HG02798 (cell line): ENCODE data around the gene ZNF506.
"Not testable (repeated sequence)": the region's sequence is repeated elsewhere in the genome, so short reads cannot be mapped to it uniquely, and the experiment has no call there.

Experiments used
- ATAC-seq: cut with Tn5 transposase; IDR thresholded peaks from one replicate; pipeline ENCODE4 v1.9.1; 2021; ENCODE audit warnings: mild to moderate bottlenecking; ENCODE audit not compliant: unreplicated experiment, poor library complexity

ZNF506 gene

DNA sequence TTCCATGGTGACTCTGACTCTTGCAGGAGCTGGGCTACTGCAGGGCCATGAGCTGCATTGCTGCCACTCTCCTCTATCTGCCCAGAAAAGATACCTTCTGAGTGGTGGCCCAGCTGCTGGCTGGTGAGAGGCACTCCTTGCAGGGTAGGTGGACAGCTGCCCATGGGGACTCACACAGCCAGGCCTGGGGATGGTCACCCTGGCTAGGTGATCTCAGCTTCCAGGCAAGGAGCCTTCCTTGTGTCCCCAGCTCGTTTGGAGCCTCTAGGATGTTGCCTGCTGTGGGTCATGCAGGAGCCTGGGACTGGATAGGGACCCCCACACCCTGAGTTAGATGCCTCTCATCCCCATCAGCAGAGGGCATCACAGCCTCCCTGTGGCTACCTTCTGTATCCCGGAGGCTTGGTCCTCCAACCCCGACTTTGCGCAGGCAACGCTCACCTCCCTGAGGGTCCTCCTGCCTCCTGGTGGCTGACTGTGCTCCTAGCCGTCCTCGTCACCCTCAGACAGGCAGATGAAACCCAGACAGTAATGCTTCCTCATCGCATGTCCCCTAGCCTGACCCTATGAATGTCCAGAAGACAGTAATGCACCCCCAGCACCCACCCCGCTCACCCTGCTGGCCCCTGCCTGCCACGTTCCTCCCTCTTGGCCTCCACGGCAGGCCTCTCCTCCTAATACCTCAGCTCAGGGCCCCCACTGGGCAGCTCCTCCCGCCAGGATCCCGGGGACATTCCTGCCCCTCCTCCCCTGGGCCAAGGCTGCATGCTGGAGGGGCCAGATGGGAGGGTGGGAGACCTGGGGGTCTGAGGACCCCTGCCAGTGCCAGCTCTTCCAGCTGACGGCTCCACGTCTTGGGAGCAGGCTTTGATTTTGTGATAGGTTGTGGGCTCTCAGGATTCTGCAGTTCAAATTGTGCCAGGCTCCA, 75.0 kb downstream of the ZNF506 start:
- ATAC-seq = no peak

DNA sequence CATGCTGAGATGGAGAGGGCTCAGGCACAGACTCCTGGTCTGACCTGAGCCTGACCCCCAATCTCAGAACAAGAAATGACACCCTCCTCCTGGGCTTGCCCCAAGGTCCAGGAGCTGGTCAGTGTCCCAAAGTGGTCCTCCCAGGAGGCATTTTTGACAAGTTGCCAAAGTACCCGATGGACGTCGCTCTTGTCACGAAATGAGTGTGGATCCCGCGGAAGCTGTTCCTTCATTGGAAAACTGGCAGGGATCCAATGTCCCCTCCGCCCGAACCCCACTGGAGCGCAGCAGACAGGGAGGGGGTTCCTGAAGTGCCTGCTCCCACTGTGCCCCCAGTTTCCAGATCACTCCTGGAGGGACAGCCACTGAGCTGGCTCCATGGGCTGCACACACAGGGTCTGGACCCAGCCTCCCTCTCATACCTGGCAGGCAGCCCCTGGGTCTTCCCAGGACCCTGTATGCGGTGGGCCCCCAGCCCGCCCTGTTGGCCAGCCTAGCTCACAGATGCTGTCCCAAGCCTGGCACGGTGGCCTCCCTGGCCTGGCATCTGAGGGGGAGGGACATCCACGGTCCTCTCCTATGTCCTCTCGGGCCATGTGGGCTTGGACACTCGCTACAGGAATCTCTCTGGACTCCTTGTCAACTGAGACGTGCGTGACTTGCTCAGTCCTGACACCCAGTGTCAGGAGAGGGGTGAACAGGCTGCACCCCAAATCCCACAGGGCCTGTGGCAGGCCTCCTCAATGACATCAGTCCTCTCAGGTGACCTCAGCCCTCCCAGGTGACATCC, 75.9 kb downstream of the ZNF506 start:
- ATAC-seq = no peak

DNA sequence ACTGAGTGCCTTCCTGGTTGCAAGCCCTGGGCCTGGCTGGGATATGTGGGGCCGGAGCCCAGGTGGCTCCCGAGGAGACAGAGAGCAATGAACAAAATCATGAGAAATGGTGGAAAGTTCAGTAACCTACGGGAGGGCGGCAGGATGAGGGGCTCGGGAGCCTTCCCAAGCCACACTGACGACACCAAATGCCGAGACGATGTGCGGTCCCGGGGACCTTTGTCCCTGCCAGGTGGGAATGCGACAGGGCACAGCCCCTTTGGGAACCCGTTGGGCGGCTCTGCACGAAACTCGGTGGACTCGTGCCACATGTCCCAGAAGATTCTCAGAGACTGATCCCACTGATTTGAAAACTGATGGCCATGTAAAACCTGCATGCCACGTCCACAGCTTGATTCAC, 76.9 kb downstream of the ZNF506 start:
- ATAC-seq = no peak

DNA sequence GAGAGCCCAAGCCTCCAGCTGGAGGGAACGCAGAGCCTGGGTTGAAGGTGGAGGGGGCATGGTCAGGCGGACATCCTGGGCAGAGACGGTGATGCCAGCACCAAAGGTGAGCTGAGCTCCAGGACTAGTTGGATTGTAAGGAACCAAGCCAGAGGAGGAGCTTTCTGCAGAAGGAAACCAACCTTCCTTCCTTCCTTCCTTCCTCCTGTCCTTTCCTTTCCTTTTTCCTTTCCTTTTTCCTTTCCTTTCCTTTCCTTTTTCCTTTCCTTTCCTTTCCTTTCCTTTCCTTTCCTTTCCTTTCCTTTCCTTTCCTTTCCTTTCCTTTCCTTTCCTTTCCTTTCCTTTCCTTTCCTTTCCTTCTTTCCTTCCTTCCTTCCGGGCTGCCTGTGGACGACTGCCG, 77.6 kb downstream of the ZNF506 start:
- not testable (repeated sequence) for ATAC-seq

DNA sequence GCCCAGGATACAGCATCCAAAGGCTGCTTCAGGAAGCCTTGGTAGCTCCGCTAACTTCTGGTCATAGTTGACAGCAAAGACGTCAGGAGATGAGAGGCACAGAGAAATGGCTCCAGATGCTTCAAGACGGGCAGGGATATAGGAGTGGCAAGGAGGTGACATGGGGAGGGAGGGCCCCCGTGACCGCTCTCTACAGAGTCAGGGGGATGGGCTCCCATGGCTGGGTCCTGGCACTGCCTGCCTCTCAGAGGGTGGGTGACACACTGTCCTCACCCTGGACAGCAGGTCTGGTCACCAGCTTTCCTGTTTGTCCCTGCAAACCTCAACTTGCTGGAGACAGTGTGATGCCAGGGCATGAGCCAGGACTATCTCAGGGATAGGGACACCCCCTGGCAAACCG, 78.4 kb downstream of the ZNF506 start:
- no peak for ATAC-seq

DNA sequence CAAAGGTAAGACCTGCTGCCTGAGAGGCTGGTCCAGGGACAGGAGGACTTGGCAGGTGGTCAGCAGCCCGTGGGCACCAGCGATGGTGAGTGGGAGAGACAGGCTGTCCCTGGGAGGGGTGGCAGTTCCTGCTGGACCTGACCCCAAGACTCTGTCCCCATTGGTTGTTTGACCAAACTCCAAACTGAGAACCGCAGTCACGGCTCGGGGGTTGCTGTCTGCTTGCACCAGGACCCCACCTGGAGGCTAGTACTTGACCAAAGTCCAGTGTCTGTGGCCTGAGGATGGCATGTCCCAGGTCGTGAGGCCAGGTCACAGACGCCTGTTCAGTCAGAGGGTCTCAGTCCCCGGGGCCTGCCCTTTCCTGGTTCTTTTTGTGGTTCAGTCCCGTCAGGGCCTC, 78.8 kb downstream of the ZNF506 start:
- ATAC-seq = no peak
